ENCODE results near the gene PUS10.

DNA sequence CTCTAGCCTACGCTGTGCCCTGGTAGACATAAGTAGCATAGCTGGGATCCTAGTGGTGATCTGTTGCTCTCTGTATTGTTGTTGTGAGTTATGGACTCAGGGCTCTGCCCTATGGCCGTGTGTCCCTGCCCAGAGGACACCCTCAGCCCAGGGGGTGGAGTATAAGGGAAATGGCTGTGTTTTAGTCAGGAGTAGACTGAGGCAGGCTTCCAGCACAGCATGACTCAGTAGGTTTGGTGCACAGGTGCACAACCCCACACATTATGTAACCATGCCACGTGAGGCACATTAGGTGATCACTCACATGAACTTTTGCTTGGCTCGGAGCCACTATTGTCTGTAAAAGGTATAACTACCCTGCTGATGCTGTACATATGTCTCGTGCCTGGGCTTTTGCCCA lies 60.4 kb downstream of the PUS10 start:
- TF ChIP-seq CTCF (IDR thresholded peaks at IDR 0.05; ENCODE audit: low read depth, low read length) (no peak), POLR2A (IDR thresholded peaks at IDR 0.05; ENCODE audit: extremely low read depth, insufficient read length) (no peak), MAX (IDR thresholded peaks at IDR 0.05; ENCODE audit: low read depth, low read length) (no peak)

Data from NB4 (cell line).